K562 (cell line): ENCODE measurements around the gene BORCS8. TPM values are rescaled to one million over a fixed set of nuclear protein-coding genes. Genes with fewer than 3 reads are reported as not detected.
A peak's percentile ranks its signal among the peaks of the same experiment; 100 is the strongest.

ENCODE experiments used
- CBX3 ChIP-seq, 2 experiments: IDR thresholded peaks; 1 replicate in 1 of 2; 2 replicates in 1 of 2; pipeline ENCODE4 v1.6.1; 2012; ENCODE audit warnings: inconsistent platforms in 2 of 2, low read length in 2 of 2, borderline replicate concordance in 1 of 2, control low read depth in 1 of 2
- JUND ChIP-seq, 2 experiments: IDR thresholded peaks; 2 replicates in 1 of 2; 3 replicates in 1 of 2; pipeline ENCODE4 v1.6.1; 2011; ENCODE audit warnings: borderline replicate concordance in 2 of 2, low read depth in 2 of 2, low read length in 2 of 2, improper control_type of control experiment in 1 of 2, missing biosample characterization in 1 of 2, missing genetic modification characterization in 1 of 2, missing genetic modification reagents in 1 of 2
- MTA1 ChIP-seq: fragments of 450-650 bp; IDR thresholded peaks from 2 replicates; pipeline ENCODE4 v1.6.1; 2017; ENCODE audit warnings: borderline replicate concordance
- RUNX1 ChIP-seq: sonication (generic); IDR thresholded peaks from 2 replicates; pipeline ENCODE4 v1.6.1; 2016; ENCODE audit warnings: antibody characterized with exemption, low read depth
- TOE1 ChIP-seq, 2 experiments: fragments of 450-650 bp in 1 of 2; sonication (generic) in 1 of 2; formaldehyde crosslinking in 1 of 2; IDR thresholded peaks; 2 replicates each; pipeline versions ENCODE4 v1.7.1 to v1.8.0; 2016 to 2022; ENCODE audit warnings: borderline replicate concordance in 2 of 2, mild to moderate bottlenecking in 2 of 2, antibody characterized with exemption in 1 of 2, inconsistent platforms in 1 of 2, low read depth in 1 of 2, missing genetic modification reagents in 1 of 2, moderate library complexity in 1 of 2
- ZNF444 ChIP-seq: fragments of 250-450 bp; sonication (Bioruptor Pico); IDR thresholded peaks from 2 replicates; pipeline ENCODE4 v1.4.0; 2020; ENCODE audit warnings: mild to moderate bottlenecking, moderate library complexity
- ZNF644 ChIP-seq: fragments of 200-800 bp; sonication (Bioruptor generic); IDR thresholded peaks from 2 replicates; pipeline ENCODE4 v1.6.1; 2016; ENCODE audit warnings: low read depth, missing genetic modification characterization, missing compliant biosample characterization
- polyA plus RNA-seq, 8 experiments: library from polyadenylated mRNA; depleted of rRNA in 4 of 8; stranded (reverse) in 5 of 8; unstranded in 3 of 8; fragments of >200 nt; fragmentation: Nextera tagmentation in 2 of 8; fragmentation: Illumina TruSeq in 1 of 8; extraction: Ambion mirVana in 2 of 8; extraction: Trizol in 1 of 8; gene quantifications; 2 replicates each; pipeline versions ENCODE4 v1.2.1 to v1.2.3, GENCODE V29; 2011 to 2014; ENCODE audit warnings: inconsistent platforms in 1 of 8, missing spikeins in 1 of 8
- total RNA-seq, 7 experiments: library from RNA; depleted of rRNA in 6 of 7; stranded (reverse); fragments of >200 nt in 6 of 7; fragmentation: Illumina TruSeq in 2 of 7; extraction: Trizol in 2 of 7; gene quantifications; 2 replicates each; pipeline versions ENCODE4 v1.2.1 to v1.2.3, GENCODE V29; 2011 to 2021; ENCODE audit warnings: low replicate concordance in 1 of 7
- TF ChIP-seq, protein P1 (sequence below): fragments of 250-450 bp; sonication (Bioruptor Pico); IDR thresholded peaks from 2 replicates; pipeline ENCODE4 v1.9.0; 2021; ENCODE audit warnings: mild to moderate bottlenecking
- TF ChIP-seq, protein P2 (sequence below): fragments of 450-650 bp; IDR thresholded peaks from 2 replicates; pipeline ENCODE4 v1.6.1; 2017; ENCODE audit warnings: mild to moderate bottlenecking, moderate library complexity
- TF ChIP-seq, protein P3 (sequence below): fragments of 450-650 bp; IDR thresholded peaks from 2 replicates; pipeline ENCODE4 v1.6.1; 2016; ENCODE audit warnings: antibody characterized with exemption
- TF ChIP-seq, protein P4 (sequence below): sonication (generic); formaldehyde crosslinking; IDR thresholded peaks from 2 replicates; pipeline ENCODE4 v1.9.0; 2022; ENCODE audit warnings: mild to moderate bottlenecking, missing genetic modification reagents
- TF ChIP-seq, protein P5 (sequence below): sonication (generic); formaldehyde crosslinking; IDR thresholded peaks from 2 replicates; pipeline ENCODE4 v1.9.0; 2022; ENCODE audit warnings: mild to moderate bottlenecking, missing genetic modification reagents
- TF ChIP-seq, protein P6 (sequence below): sonication (generic); formaldehyde crosslinking; IDR thresholded peaks from 2 replicates; pipeline ENCODE4 v1.8.0; 2022; ENCODE audit warnings: mild to moderate bottlenecking, missing genetic modification reagents
- TF ChIP-seq, protein P7 (sequence below): fragments of 250-450 bp; sonication (Bioruptor Pico); IDR thresholded peaks from 2 replicates; pipeline ENCODE4 v1.4.0; 2020; ENCODE audit warnings: mild to moderate bottlenecking
- TF ChIP-seq, protein P8 (sequence below): sonication (generic); formaldehyde crosslinking; IDR thresholded peaks from 2 replicates; pipeline ENCODE4 v1.8.0; 2022; ENCODE audit warnings: missing genetic modification reagents, mild to moderate bottlenecking, borderline replicate concordance

Gene BORCS8
- total and polyA plus RNA-seq, 9 of the 15 experiments (the other 6 are each of a cell fraction or from before 2014, with no cell fraction given) = 4.6 to 33.6 (median 16.3) TPM

DNA sequence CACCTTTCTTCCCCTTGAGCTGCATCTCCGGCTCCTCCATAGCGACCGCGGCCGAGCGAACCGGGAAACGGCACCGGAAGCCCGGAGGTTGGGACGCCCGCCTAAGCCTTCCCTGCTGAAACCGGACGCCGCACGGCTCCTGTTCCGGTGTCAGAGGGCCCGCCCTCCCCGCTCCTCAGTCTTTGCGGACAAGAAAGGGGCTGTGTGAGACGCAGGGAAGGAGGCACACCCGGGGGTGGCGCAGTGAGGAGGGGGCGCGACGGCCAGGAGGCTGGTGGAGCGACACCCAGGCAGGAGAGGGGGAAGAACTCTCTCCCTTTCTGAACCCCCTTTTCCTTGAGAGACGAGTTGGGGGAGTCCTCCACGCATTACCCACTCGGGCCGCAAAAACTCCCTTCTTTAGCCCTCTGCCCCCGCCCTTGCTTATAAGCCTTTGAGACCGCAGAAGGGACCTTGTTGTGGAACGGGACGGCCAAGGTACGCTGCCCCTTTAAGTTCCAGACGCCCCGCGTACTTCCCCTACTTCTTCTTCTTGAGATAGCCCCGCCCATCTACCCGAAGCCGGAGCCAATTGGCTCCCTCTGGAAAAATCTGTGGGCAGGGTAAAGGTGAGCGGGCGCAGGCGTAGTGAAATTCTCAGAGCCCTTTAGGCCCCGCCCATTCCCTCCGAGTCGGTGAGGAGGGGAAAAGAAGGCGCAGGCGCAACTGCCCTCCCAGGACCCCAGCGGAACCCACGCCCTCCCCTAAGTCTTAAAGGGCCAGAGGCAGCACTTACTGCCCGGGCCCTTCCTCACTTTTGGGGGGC lies at the start of gene BORCS8, which contains the start of gene RFXANK (continued):
- TF ChIP-seq, protein P1, sequence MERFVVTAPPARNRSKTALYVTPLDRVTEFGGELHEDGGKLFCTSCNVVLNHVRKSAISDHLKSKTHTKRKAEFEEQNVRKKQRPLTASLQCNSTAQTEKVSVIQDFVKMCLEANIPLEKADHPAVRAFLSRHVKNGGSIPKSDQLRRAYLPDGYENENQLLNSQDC (CRISPR knock-in tag) = peak; percentile 47; the same call in 1 of the 2 replicates
- peak; percentile 95 for TF ChIP-seq TOE1 (IDR thresholded peaks at IDR 0.05; ENCODE audit: borderline replicate concordance)
- TF ChIP-seq TOE1 (CRISPR knock-in tag; IDR thresholded peaks at IDR 0.05; ENCODE audit: borderline replicate concordance, low read depth) = peak; percentile 61; the same call in 1 of the 2 replicates
- TF ChIP-seq CBX3 (IDR thresholded peaks at IDR 0.05; ENCODE audit: borderline replicate concordance in 1 of 2, low read length in 2 of 2) = peak in 1 of 2 experiments; percentile 61; a peak in 1 of 3 replicates
- TF ChIP-seq, protein P2, sequence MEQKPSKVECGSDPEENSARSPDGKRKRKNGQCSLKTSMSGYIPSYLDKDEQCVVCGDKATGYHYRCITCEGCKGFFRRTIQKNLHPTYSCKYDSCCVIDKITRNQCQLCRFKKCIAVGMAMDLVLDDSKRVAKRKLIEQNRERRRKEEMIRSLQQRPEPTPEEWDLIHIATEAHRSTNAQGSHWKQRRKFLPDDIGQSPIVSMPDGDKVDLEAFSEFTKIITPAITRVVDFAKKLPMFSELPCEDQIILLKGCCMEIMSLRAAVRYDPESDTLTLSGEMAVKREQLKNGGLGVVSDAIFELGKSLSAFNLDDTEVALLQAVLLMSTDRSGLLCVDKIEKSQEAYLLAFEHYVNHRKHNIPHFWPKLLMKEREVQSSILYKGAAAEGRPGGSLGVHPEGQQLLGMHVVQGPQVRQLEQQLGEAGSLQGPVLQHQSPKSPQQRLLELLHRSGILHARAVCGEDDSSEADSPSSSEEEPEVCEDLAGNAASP = no peak
- TF ChIP-seq MTA1 = 0 out of 2 replicates have a peak, but pooled peaks have one; percentile 16
- peak; percentile 53 for TF ChIP-seq JUND (IDR thresholded peaks at IDR 0.05; ENCODE audit: borderline replicate concordance, low read depth, low read length)
- TF ChIP-seq JUND (tag; IDR thresholded peaks at IDR 0.05; ENCODE audit: borderline replicate concordance, low read depth, low read length) = peak; percentile 41; the same call in 1 of the 3 replicates
- TF ChIP-seq, protein P3, sequence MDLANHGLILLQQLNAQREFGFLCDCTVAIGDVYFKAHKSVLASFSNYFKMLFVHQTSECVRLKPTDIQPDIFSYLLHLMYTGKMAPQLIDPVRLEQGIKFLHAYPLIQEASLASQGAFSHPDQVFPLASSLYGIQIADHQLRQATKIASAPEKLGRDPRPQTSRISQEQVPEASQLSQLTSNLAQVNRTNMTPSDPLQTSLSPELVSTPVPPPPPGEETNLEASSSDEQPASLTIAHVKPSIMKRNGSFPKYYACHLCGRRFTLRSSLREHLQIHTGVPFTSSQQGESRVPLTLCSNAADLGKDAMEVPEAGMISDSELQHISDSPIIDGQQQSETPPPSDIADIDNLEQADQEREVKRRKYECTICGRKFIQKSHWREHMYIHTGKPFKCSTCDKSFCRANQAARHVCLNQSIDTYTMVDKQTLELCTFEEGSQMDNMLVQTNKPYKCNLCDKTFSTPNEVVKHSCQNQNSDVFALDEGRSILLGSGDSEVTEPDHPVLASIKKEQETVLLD = peak; percentile 91
- peak; percentile 26; the same call in 1 of the 2 replicates for TF ChIP-seq ZNF644 (tag)
- TF ChIP-seq, protein P4, sequence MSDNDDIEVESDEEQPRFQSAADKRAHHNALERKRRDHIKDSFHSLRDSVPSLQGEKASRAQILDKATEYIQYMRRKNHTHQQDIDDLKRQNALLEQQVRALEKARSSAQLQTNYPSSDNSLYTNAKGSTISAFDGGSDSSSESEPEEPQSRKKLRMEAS = peak; percentile 79
- TF ChIP-seq, protein P5, sequence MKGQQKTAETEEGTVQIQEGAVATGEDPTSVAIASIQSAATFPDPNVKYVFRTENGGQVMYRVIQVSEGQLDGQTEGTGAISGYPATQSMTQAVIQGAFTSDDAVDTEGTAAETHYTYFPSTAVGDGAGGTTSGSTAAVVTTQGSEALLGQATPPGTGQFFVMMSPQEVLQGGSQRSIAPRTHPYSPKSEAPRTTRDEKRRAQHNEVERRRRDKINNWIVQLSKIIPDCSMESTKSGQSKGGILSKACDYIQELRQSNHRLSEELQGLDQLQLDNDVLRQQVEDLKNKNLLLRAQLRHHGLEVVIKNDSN = peak; percentile 53
- TF ChIP-seq, protein P6, sequence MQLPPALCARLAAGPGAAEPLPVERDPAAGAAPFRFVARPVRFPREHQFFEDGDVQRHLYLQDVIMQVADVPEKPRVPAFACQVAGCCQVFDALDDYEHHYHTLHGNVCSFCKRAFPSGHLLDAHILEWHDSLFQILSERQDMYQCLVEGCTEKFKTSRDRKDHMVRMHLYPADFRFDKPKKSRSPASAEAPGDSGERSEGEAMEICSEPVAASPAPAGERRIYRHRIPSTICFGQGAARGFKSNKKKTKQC (CRISPR knock-in tag) = peak; percentile 87; the same call in 1 of the 2 replicates
- TF ChIP-seq RUNX1 = peak; percentile 73; the same call in 1 of the 2 replicates
- TF ChIP-seq, protein P7, sequence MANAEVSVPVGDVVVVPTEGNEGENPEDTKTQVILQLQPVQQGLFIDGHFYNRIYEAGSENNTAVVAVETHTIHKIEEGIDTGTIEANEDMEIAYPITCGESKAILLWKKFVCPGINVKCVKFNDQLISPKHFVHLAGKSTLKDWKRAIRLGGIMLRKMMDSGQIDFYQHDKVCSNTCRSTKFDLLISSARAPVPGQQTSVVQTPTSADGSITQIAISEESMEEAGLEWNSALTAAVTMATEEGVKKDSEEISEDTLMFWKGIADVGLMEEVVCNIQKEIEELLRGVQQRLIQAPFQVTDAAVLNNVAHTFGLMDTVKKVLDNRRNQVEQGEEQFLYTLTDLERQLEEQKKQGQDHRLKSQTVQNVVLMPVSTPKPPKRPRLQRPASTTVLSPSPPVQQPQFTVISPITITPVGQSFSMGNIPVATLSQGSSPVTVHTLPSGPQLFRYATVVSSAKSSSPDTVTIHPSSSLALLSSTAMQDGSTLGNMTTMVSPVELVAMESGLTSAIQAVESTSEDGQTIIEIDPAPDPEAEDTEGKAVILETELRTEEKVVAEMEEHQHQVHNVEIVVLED (CRISPR knock-in tag) = 0 out of 2 replicates have a peak, but pooled peaks have one; percentile 21
- no peak for TF ChIP-seq ZNF444 (CRISPR knock-in tag)
- TF ChIP-seq, protein P8, sequence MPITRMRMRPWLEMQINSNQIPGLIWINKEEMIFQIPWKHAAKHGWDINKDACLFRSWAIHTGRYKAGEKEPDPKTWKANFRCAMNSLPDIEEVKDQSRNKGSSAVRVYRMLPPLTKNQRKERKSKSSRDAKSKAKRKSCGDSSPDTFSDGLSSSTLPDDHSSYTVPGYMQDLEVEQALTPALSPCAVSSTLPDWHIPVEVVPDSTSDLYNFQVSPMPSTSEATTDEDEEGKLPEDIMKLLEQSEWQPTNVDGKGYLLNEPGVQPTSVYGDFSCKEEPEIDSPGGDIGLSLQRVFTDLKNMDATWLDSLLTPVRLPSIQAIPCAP (CRISPR knock-in tag) = no peak
